Activated CD8-positive, alpha-beta T cell treated with anti-CD3 and anti-CD28 coated beads for 36 hours (primary cell): Measurements from ENCODE around the gene FIGLA. TPM values are rescaled to one million over a fixed set of nuclear protein-coding genes. Genes with fewer than 3 reads are reported as not detected.
"Not testable (repeated sequence)": the region's sequence is repeated elsewhere in the genome, so short reads cannot be mapped to it uniquely, and the experiment has no call there.

Experiments
- ATAC-seq: fragments of 200-7000 bp; cut with Tn5 transposase; one replicate; pipeline ENCODE4 v1.10.0; 2021; ENCODE audit warnings: mild to moderate bottlenecking, moderate library complexity
- CTCF ChIA-PET: fragments of 350-600 bp; sonication (Branson Sonifier 250); formaldehyde crosslinking; loops from one replicate; lab custom pipeline; 2021; ENCODE audit warnings: antibody characterized with exemption; lab: Charles Lee
- POLR2A ChIA-PET: fragments of 350-600 bp; sonication (Branson Sonifier 250); formaldehyde crosslinking; loops from one replicate; lab custom pipeline; 2021; ENCODE audit warnings: antibody characterized with exemption; lab: Charles Lee
- DNase-seq: peaks from one replicate; pipeline ENCODE4 v3.0.0-alpha.2; 2020
- H3K27ac Mint-ChIP-seq: one replicate; pipeline ENCODE4 v1.8.0; 2021; ENCODE audit warnings: mild to moderate bottlenecking, mixed read lengths
- H3K27me3 Mint-ChIP-seq: one replicate; pipeline ENCODE4 v1.8.0; 2021; ENCODE audit warnings: mixed read lengths
- H3K36me3 Mint-ChIP-seq: one replicate; pipeline ENCODE4 v1.8.0; 2021; ENCODE audit warnings: low read depth, mixed read lengths
- H3K4me1 Mint-ChIP-seq: one replicate; pipeline ENCODE4 v1.8.0; 2021; ENCODE audit warnings: low read depth, mixed read lengths
- H3K4me3 Mint-ChIP-seq: one replicate; pipeline ENCODE4 v1.8.0; 2021; ENCODE audit warnings: mild to moderate bottlenecking, moderate library complexity, mixed read lengths
- H3K9me3 Mint-ChIP-seq: one replicate; pipeline ENCODE4 v1.8.0; 2021; ENCODE audit warnings: mixed read lengths
- intact Hi-C: fragments of 100-400 bp; cut with micrococcal nuclease; formaldehyde crosslinking; loops from one replicate; pipeline ENCODE4 v1.10.0; 2022
- total RNA-seq, 2 experiments: library from RNA; stranded (reverse); gene quantifications; one replicate each; pipeline ENCODE4 v1.2.3, GENCODE V29; 2021
- TF ChIP-seq, protein P1 (sequence below): fragments of 200-600 bp; IDR thresholded peaks from one replicate; pipeline ENCODE4 v1.8.0; 2022; ENCODE audit warnings: antibody characterized with exemption, mild to moderate bottlenecking

The FIGLA gene
- total RNA-seq, 2 experiments from 2014 or later: not detected

- no peak for DNase-seq
- TF ChIP-seq, protein P1, sequence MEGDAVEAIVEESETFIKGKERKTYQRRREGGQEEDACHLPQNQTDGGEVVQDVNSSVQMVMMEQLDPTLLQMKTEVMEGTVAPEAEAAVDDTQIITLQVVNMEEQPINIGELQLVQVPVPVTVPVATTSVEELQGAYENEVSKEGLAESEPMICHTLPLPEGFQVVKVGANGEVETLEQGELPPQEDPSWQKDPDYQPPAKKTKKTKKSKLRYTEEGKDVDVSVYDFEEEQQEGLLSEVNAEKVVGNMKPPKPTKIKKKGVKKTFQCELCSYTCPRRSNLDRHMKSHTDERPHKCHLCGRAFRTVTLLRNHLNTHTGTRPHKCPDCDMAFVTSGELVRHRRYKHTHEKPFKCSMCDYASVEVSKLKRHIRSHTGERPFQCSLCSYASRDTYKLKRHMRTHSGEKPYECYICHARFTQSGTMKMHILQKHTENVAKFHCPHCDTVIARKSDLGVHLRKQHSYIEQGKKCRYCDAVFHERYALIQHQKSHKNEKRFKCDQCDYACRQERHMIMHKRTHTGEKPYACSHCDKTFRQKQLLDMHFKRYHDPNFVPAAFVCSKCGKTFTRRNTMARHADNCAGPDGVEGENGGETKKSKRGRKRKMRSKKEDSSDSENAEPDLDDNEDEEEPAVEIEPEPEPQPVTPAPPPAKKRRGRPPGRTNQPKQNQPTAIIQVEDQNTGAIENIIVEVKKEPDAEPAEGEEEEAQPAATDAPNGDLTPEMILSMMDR: no peak
- POLR2A ChIA-PET: no interaction called here
- no peak overlapping the region for H3K4me3 Mint-ChIP-seq
- H3K27ac Mint-ChIP-seq: no peak overlapping the region
- peaks cover 3% of the 10 kb centered on the region for H3K4me1 Mint-ChIP-seq
- no peaks in the 10 kb centered on the region for H3K27me3 Mint-ChIP-seq
- intact Hi-C loops: no loop called here
- H3K9me3 Mint-ChIP-seq: peaks cover 4% of the 10 kb centered on the region
- no peak for ATAC-seq
- H3K36me3 Mint-ChIP-seq: peaks cover 4% of the 10 kb centered on the region
- CTCF ChIA-PET: no interaction called here
These were observed 47.4 kb downstream of the FIGLA start for GRCh38 chr2:70743068-70743467.

GRCh38 chr2:70739492-70739891 lies 51.0 kb downstream of the FIGLA start:
- H3K36me3 Mint-ChIP-seq, DNase-seq, POLR2A ChIA-PET, CTCF ChIA-PET, H3K9me3 Mint-ChIP-seq, H3K4me1 Mint-ChIP-seq, ATAC-seq, H3K27ac Mint-ChIP-seq, H3K27me3 Mint-ChIP-seq, H3K4me3 Mint-ChIP-seq, intact Hi-C loops: not testable (repeated sequence)

- Mint-ChIP-seq H3K4me1 (peaks cover 5% of the 10 kb centered on the region), H3K9me3 (no peaks in the 10 kb centered on the region), H3K36me3 (no peaks in the 10 kb centered on the region), H3K27ac (no peak overlapping the region), H3K27me3 (peaks cover 2% of the 10 kb centered on the region), H3K4me3 (no peak overlapping the region)
- no peak for DNase-seq
- POLR2A ChIA-PET: no interaction called here
- ATAC-seq: no peak
- intact Hi-C loops: no loop called here
- CTCF ChIA-PET: interaction anchor here (0.9 kb wide), 1 partner anchor 11 kb away, joined by 4 read pairs; no protein-coding TSS in a partner anchor
- TF ChIP-seq, protein P1: no peak
These were observed 52.3 kb downstream of the FIGLA start for GRCh38 chr2:70738159-70738558.

GRCh38 chr2:70735071-70735470 lies 55.4 kb downstream of the FIGLA start:
- ATAC-seq (peak; percentile 69), DNase-seq (no peak)
- intact Hi-C loops: no loop called here
- Mint-ChIP-seq H3K27ac (no peak overlapping the region), H3K4me3 (no peak overlapping the region), H3K27me3 (peaks cover 2% of the 10 kb centered on the region), H3K4me1 (peaks cover 5% of the 10 kb centered on the region), H3K9me3 (no peaks in the 10 kb centered on the region), H3K36me3 (no peaks in the 10 kb centered on the region)
- TF ChIP-seq, protein P1: no peak
- ChIA-PET CTCF (no interaction called here), POLR2A (interaction anchor here (0.6 to 0.7 kb wide), 3 partner anchors 33 to 336 kb away, joined by 3 read pairs; partner anchors contain the start of gene ADD2)

DNA sequence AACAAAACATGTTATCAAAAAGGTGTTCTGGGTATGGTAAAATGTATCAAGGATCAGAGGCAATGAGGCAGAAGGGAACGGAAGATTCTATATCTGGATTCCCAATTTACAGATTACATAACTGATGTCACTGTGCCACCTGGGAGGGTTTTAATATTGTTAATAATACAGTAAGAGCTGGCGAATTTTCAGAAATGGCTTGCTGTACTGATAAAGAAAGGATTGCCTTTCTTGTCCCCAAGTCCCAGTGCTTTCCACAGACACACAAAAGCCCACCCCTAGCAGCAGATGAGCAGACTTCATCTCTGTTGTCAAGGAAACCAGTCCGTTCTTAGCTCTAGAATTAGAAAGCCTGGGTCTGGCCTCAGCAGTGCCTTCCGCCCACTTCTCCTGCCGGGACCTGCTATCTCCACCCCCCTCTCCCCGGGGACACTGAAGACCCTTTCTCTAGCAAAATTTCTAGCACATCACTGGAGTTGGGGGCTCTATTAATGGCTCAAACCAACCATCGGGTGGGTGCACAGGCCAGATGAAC lies 56.7 kb downstream of the FIGLA start:
- intact Hi-C loops: no loop called here
- Mint-ChIP-seq H3K27ac (no peak overlapping the region), H3K27me3 (peaks cover 2% of the 10 kb centered on the region), H3K36me3 (no peaks in the 10 kb centered on the region), H3K4me1 (peaks cover 5% of the 10 kb centered on the region), H3K4me3 (no peak overlapping the region), H3K9me3 (no peaks in the 10 kb centered on the region)
- ChIA-PET POLR2A (no interaction called here), CTCF (no interaction called here)
- DNase-seq: no peak
- TF ChIP-seq, protein P1: no peak
- no peak for ATAC-seq
